HUES64 (cell line): Measurements from ENCODE around the gene PDE5A.
"Not testable (repeated sequence)": the region's sequence is repeated elsewhere in the genome, so short reads cannot be mapped to it uniquely, and the experiment has no call there.

Experiments
- H3K27ac ChIP-seq: 2 replicates; pipeline ENCODE4 v1.7.0; 2013; ENCODE audit warnings: low read depth, low read length, inconsistent platforms
- H3K27me3 ChIP-seq: 2 replicates; pipeline ENCODE4 v1.6.1; 2013; ENCODE audit warnings: mild to moderate bottlenecking, low read length; ENCODE audit not compliant: insufficient read depth
- H3K36me3 ChIP-seq: 2 replicates; pipeline ENCODE4 v1.6.1; 2013; ENCODE audit warnings: mild to moderate bottlenecking, low read length; ENCODE audit not compliant: insufficient read depth
- H3K4me1 ChIP-seq: 2 replicates; pipeline ENCODE4 v1.6.1; 2013; ENCODE audit warnings: mild to moderate bottlenecking, low read length, moderate library complexity; ENCODE audit not compliant: insufficient read depth
- H3K4me3 ChIP-seq: 2 replicates; pipeline ENCODE4 v1.5.1; 2013; ENCODE audit warnings: mild to moderate bottlenecking, low read length, moderate library complexity
- H3K9ac ChIP-seq: 2 replicates; pipeline ENCODE4 v1.6.1; 2013; ENCODE audit warnings: mild to moderate bottlenecking, low read depth, low read length
- H3K9me3 ChIP-seq: 2 replicates; pipeline ENCODE4 v1.6.1; 2013; ENCODE audit warnings: low read depth, low read length; ENCODE audit not compliant: insufficient read depth
- WGBS: fragments of 150-250, 120-280 bp; methylation state at CpG from one replicate; pipeline ENCODE4 v1.1.7; 2013; ENCODE audit warnings: missing lambda C conversion rate; 5-methylcytosine and 5-hydroxymethylcytosine counted together

Gene PDE5A

DNA sequence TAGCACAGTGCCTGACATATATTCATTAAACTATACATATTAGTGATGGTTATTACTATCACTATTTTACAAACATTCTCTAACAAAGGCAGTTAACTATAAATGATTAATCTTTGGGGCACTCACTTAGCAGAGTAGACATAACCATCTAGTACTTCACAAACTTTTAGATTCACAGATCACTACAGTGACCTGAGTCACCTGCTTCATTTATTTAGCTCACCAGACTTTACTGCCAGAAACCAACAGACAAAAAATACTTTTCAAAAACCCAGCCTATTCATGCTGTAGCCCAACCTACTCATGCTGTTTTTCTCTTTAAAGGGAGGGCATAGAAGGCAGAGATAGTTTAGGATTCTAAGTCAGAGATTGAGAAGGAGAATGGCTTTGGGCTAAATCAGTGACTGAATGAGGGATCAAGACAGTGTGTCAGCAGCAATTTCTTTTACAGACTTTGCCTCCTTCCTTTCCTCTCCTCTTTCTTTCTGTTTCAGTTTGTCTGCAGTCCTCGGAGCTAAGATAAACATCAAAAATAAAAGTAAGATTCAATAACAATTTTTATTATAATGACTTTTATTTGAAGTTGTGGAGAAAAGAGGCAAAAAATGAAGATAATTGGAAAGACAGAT lies 34.7 kb upstream of the PDE5A start:
- peaks cover 7% of the 10 kb centered on the region; the same call in 1 of the 2 replicates for H3K4me1 ChIP-seq
- H3K9me3 ChIP-seq, result no peaks in the 10 kb centered on the region
- H3K27ac ChIP-seq, result no peak overlapping the region
- no peak overlapping the region for H3K4me3 ChIP-seq
- WGBS, result no CpG with 5 or more reads among the region's 1 CpG
- H3K36me3 ChIP-seq, result no peaks in the 10 kb centered on the region
- H3K27me3 ChIP-seq, result no peaks in the 10 kb centered on the region
- no peak overlapping the region for H3K9ac ChIP-seq

DNA sequence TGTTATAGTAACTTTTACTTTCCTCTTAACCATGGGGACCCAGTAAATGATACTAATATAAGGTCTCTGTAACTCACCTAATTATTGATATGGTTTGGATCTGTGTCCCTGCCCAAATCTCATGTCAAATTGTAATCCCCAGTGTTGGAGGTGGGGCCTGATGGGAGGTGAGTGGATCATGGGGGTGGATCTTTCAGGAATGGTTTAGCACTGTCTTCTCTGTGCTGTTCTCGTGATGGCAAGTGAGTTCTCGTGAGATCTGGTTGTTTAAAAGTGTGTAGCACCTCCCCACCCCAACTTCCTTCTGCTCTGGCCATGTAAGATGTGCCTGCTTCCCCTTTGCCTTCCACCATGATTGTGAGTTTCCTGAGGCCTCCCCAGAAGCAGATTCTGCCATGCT lies 34.0 kb upstream of the PDE5A start:
- not testable (repeated sequence) for H3K27ac ChIP-seq
- WGBS, result 80% methylated on average over 1 of the region's 2 CpGs

DNA sequence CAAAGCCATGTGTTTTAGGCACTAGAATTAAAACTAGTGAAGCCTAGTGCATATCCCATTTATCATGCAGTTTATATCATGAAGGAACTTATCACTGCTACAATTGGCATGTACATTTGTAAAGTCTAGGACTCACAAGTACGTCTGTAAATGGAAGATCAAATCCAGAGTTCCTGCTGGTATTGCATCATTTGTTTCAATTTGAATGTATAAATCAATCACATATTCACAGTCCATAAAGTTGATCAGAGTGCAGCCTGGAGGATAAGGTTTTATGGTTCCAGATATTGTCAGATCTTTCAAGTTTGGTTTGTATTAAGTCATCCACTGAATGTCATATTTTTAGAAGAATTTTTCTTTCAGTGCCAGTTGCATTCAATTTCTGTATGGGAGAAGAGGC lies 32.6 kb upstream of the PDE5A start:
- H3K4me1 ChIP-seq, result peaks cover 11% of the 10 kb centered on the region; the same call in 1 of the 2 replicates
- no peak overlapping the region for H3K4me3 ChIP-seq
- H3K9ac ChIP-seq, result no peak overlapping the region
- no peaks in the 10 kb centered on the region for H3K36me3 ChIP-seq
- H3K9me3 ChIP-seq, result no peaks in the 10 kb centered on the region
- WGBS, result 100% methylated on average over 1 of the region's 1 CpG
- no peak overlapping the region for H3K27ac ChIP-seq
- H3K27me3 ChIP-seq, result no peaks in the 10 kb centered on the region

More for the DNA sequence above, 34.0 kb upstream of the PDE5A start:
- H3K27me3 ChIP-seq, H3K9ac ChIP-seq, H3K9me3 ChIP-seq, H3K4me1 ChIP-seq, H3K4me3 ChIP-seq, H3K36me3 ChIP-seq: not testable (repeated sequence)

DNA sequence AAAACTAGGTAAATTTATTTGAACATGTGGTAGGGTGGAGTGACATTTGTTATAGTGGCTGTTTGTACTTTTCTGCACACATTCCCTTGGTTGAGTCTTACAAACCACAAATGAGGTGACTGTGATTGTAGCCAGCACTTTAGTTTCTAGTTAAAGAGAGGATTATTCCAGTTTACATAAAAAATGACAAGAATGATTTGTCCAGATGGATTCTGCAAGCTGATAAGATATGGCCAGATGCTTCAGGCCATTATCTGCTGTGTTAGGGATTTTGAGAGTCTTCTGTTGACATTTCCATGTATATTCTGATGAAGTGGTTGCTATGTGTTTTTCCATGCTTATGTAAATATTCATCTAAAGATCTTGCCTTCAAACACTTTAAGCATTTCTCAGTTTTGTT lies 31.0 kb upstream of the PDE5A start:
- Histone ChIP-seq H3K27ac (no peak overlapping the region), H3K4me3 (no peak overlapping the region), H3K9ac (no peak overlapping the region), H3K9me3 (no peaks in the 10 kb centered on the region), H3K4me1 (peaks cover 9% of the 10 kb centered on the region; the same call in 1 of the 2 replicates), H3K27me3 (no peaks in the 10 kb centered on the region), H3K36me3 (no peaks in the 10 kb centered on the region)

DNA sequence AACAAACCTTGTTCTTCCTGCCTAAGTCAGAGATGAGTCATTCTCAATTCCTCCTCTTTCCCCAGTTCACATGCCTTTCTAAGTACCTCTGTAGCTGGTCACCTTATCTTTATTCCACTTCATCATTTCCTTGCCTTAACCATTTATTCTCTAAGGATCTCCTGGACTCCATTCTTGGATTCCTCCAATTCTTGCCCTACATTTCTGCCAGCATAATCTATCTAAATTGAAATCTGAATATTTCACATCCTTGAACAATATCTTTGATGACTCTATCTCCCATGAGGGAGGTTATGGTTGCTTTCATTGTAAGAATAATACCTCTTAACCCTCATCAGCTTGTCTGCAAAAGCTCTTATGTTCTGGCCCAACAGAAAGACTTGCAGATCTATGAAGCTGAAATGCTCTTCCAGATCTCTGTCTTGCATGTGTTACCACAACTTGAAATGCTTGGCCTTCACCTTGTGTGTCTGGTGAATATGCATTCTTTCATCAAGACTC lies 28.6 kb upstream of the PDE5A start:
- Histone ChIP-seq H3K4me1 (peaks cover 9% of the 10 kb centered on the region; the same call in 1 of the 2 replicates), H3K36me3 (no peaks in the 10 kb centered on the region), H3K4me3 (no peak overlapping the region), H3K27me3 (no peaks in the 10 kb centered on the region), H3K27ac (no peak overlapping the region), H3K9ac (no peak overlapping the region), H3K9me3 (no peaks in the 10 kb centered on the region)

DNA sequence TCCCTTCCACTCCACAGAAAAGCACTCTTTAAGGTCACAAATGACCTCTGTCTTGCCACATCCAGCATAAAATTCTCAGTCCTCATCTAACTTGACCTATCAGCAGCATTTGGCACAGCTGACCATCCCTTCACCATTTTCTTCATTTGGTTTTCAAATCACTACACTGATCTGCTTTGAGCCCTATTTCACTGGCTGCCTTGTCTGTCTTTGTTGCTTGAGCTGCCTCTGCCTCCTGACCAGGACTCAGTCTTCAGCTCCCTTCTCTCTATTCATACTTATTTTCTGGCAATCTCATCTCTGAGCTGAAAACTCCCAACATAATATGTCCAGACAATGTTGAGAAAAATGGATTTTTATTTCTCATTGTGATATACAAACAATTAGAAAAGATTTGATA lies 27.7 kb upstream of the PDE5A start:
- H3K36me3 ChIP-seq, result no peaks in the 10 kb centered on the region
- 0 out of 2 replicates have a peak overlapping the region, but pooled peaks have one; percentile 3 for H3K9ac ChIP-seq
- H3K4me1 ChIP-seq, result peaks cover 9% of the 10 kb centered on the region; the same call in 1 of the 2 replicates
- H3K9me3 ChIP-seq, result no peaks in the 10 kb centered on the region
- no peaks in the 10 kb centered on the region for H3K27me3 ChIP-seq
- no peak overlapping the region for H3K27ac ChIP-seq
- no peak overlapping the region for H3K4me3 ChIP-seq

GRCh38 chr4:119655111-119655837 lies 26.7 kb upstream of the PDE5A start:
- H3K9ac ChIP-seq, result no peak overlapping the region

GRCh38 chr4:119653990-119654389 lies 25.4 kb upstream of the PDE5A start:
- 94% methylated on average over 2 of the region's 4 CpGs for WGBS
- Histone ChIP-seq H3K27me3 (no peaks in the 10 kb centered on the region), H3K9ac (no peak overlapping the region), H3K9me3 (no peaks in the 10 kb centered on the region), H3K4me3 (no peak overlapping the region), H3K36me3 (no peaks in the 10 kb centered on the region), H3K27ac (no peak overlapping the region), H3K4me1 (peaks cover 9% of the 10 kb centered on the region; the same call in 1 of the 2 replicates)

More at GRCh38 chr4:119655111-119655837, 26.7 kb upstream of the PDE5A start:
- Histone ChIP-seq H3K27ac (no peak overlapping the region), H3K9me3 (no peaks in the 10 kb centered on the region), H3K27me3 (no peaks in the 10 kb centered on the region), H3K36me3 (no peaks in the 10 kb centered on the region), H3K4me1 (peaks cover 9% of the 10 kb centered on the region; the same call in 1 of the 2 replicates), H3K4me3 (no peak overlapping the region)
- 85% methylated on average over 1 of the region's 4 CpGs for WGBS

GRCh38 chr4:119652998-119653397 lies 24.4 kb upstream of the PDE5A start:
- Histone ChIP-seq H3K4me1 (peaks cover 9% of the 10 kb centered on the region; the same call in 1 of the 2 replicates), H3K9ac (no peak overlapping the region), H3K27me3 (no peaks in the 10 kb centered on the region), H3K9me3 (no peaks in the 10 kb centered on the region), H3K4me3 (no peak overlapping the region), H3K36me3 (no peaks in the 10 kb centered on the region), H3K27ac (no peak overlapping the region)
- WGBS, result no CpG with 5 or more reads among the region's 1 CpG

DNA sequence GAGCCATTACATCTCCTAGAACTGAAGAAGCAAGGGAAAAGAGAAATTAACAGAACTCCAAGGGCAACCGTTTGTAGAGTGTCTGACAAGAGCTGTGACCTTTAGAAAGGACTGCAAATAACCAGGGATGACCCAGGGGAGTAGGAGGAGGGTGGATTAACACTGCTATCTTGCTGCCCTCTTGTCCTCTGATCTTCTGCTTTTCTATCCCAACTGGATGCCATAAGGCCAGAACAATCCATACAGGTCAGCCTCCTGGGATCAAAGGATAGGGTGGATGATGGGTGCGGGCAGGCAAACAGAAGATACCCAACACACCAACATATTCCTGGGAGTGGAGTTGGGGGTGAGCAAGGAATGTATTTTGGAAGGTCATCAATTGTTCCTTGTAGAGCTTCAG lies 19.8 kb upstream of the PDE5A start:
- H3K9ac ChIP-seq, result no peak overlapping the region
- WGBS, result 84% methylated on average over 1 of the region's 2 CpGs
- H3K27ac ChIP-seq, result no peak overlapping the region
- no peaks in the 10 kb centered on the region for H3K36me3 ChIP-seq
- H3K4me3 ChIP-seq, result no peak overlapping the region
- no peaks in the 10 kb centered on the region for H3K9me3 ChIP-seq
- no peaks in the 10 kb centered on the region for H3K4me1 ChIP-seq
- H3K27me3 ChIP-seq, result no peaks in the 10 kb centered on the region

DNA sequence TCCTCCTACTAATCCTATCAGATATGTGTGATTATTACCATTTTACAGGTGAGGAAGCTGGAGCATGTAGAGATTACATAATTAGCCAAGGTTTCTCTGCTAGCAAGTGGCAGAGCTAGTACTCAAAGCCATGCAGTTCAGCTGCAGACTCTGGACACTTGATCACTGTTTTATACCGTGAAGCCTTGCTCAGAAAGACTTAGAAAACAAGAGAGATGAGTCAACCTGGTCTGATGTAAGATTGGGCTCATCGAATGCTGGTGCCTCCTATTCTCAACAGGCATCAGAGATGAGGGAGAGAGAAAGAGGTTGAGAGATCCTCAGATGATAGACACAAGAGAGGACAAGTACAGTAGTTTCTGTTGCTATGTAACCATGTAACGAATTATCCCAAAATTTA lies 19.0 kb upstream of the PDE5A start:
- no peak overlapping the region for H3K27ac ChIP-seq
- no peaks in the 10 kb centered on the region for H3K9me3 ChIP-seq
- H3K27me3 ChIP-seq, result no peaks in the 10 kb centered on the region
- no peaks in the 10 kb centered on the region for H3K36me3 ChIP-seq
- H3K4me3 ChIP-seq, result no peak overlapping the region
- WGBS, result 99% methylated on average over 3 of the region's 3 CpGs
- no peak overlapping the region for H3K9ac ChIP-seq
- H3K4me1 ChIP-seq, result no peaks in the 10 kb centered on the region
